ENCODE data around the gene ROPN1. TPM values are rescaled to one million over a fixed set of nuclear protein-coding genes. Genes with fewer than 3 reads are reported as not detected.
"Not testable (repeated sequence)": the region's sequence is repeated elsewhere in the genome, so short reads cannot be mapped to it uniquely, and the experiment has no call there.

The ROPN1 gene
- total RNA-seq, 1 donor from 2014 or later, result not detected

DNA sequence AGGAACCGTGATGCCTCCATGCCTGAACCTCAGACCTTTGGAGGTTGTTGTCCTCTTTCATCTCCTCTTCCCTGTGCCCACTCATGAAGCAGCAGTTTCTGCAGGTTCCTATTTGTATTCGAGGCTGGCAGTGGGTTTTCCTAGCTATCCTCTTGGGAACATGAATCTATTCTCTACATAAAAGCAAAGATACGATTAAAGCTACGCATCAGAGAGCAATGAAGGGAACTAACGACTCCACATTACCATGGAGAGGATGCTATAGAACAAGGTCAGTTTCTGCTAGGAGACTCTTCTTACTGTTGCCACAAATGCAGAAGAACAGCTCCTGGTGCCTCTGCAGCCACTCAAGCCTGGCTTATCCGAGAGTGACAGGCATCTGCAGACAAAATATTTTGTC lies 9.4 kb upstream of the ROPN1 start:
- not testable (repeated sequence) for DNase-seq (ENCODE audit: extremely low read depth, low read depth, low spot score)

DNA sequence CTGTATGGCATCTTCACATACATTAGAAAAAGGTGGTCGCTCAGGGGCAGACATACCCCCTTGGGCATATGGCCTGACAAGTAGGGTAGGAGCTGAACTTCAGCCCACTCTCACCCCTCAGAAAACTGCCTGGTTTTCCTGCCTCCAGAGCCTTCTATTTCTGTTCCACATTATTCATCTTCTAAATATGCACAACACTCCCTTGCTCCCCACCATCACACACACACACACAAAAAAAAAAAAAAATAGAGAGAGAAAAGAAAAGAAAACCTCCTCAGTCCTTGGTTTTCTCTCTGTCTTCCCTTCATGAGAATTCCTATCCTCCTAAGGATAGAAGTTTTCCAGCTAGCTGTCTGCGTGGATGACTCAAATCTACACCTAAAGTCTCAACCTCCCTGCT lies 5.6 kb upstream of the ROPN1 start:
- DNase-seq (ENCODE audit: extremely low read depth, low read depth, low spot score), result no peak

DNA sequence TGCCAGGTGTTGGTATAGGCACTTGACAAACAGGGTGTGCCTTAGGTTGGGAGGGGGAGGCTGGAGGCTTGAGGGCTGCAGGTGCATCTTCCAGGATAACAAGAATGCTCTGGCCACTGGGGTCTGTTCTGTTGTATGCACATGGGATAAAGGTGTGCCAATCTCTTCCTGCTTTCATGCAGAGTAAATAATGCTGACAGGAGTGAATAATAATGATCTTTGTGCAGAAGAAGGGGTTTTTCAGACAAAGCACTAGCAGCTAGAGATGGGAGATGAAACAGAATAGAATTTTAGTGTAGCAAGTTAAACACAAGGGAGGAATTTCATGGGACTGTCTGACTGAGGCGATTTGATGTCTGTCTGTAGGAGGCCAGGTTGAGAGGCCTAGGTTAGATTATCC lies 1.9 kb upstream of the ROPN1 start:
- DNase-seq (ENCODE audit: extremely low read depth, low read depth, low spot score), result no peak

DNA sequence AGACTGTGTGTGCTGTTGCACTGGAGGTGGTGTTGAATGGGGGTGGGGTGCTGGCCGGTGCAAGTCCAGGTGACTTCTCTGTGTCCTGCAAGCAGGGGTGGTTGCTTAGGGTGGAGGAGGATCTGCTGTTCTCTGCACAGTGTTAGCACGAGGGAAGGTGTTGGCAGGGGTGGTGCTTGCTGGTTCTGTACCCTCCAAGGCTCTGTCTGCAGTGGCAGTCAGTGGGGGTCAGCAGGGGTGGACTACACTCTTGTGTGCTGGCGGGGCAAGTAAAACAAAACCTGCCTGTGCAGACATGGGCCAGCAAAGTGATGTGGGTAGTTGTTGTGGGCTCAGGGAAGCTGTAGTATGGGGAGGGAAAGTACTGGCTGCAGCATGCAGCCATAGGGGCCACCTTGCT lies 5.5 kb downstream of the ROPN1 start:
- DNase-seq (ENCODE audit: extremely low read depth, low read depth, low spot score), result no peak

DNA sequence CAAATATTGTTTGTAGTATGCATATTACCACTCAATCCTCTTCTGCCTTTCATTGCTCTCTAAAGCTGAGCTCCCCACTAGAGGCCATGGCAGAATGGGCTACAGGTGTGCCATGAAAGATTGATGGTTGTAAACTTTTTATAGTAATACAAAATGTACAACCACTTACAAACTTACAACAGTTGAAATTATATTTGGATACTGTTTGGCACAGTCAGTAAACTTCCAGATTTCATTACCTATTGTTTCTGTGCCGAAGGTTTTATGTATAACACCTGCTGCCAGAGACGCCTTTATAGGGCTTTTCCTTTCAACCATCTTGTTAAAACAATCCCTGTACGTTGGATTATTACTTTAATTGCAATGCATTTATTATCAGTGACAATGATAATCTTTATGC lies 7.0 kb downstream of the ROPN1 start:
- DNase-seq (ENCODE audit: extremely low read depth, low read depth, low spot score), result no peak

DNA sequence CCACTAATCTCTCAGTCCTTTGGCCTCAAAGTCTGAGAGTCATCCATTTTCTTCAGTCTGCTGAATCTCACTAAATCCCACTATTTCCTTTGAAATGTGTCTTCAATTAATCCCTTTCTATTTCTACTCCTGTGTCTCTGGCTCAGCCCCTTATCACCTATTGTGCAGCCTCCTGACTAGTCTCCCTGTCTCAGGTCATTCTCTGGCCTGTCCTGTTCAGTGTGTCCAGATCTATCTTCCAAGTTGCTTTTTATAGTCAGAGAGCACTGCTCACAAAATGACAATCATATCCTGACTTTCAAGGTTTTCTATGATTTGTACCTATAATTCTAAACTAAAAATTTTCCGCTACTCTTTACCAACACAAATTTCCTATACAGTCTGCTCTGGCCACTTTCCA lies 7.6 kb downstream of the ROPN1 start:
- DNase-seq (ENCODE audit: extremely low read depth, low read depth, low spot score), result no peak

DNA sequence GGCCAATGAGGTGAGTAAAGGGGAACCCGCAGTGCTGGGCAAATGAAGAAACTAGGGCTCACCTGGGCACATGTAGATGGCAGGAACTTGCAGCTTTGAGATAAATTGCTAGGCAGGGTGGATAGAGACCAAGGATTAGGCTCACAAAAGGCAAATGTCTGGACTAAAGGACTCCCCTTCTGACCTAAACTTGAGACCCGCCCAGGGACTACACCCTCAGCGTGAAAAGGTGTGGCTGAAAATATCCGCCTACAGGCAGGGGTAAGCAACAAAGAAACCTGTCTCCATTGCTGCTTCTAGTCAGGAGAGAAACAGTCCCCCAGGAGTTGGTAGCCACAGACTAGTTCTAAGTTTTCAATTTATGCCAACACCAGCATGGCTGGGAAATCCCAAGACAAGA lies 10.6 kb downstream of the ROPN1 start:
- DNase-seq (ENCODE audit: extremely low read depth, low read depth, low spot score), result not testable (repeated sequence)

DNA sequence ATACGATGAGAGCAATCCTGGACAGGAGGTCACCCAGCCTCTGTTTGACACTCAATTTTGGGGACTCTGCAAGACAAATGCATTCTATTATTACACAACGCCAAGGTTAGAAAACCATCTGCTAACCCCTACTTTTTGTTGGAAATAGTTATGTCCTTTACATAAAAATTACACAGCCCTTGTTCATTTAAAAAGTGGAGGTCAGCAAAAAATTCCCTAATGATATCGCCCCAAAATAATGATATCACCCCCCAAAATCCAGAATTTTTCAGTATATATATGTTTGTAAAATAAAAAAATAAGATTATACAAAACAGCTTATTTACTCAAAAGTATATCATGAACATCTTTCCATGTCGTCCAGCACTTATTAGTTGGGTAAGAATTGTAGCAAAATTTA lies 11.4 kb downstream of the ROPN1 start:
- DNase-seq (ENCODE audit: extremely low read depth, low read depth, low spot score), result no peak

DNA sequence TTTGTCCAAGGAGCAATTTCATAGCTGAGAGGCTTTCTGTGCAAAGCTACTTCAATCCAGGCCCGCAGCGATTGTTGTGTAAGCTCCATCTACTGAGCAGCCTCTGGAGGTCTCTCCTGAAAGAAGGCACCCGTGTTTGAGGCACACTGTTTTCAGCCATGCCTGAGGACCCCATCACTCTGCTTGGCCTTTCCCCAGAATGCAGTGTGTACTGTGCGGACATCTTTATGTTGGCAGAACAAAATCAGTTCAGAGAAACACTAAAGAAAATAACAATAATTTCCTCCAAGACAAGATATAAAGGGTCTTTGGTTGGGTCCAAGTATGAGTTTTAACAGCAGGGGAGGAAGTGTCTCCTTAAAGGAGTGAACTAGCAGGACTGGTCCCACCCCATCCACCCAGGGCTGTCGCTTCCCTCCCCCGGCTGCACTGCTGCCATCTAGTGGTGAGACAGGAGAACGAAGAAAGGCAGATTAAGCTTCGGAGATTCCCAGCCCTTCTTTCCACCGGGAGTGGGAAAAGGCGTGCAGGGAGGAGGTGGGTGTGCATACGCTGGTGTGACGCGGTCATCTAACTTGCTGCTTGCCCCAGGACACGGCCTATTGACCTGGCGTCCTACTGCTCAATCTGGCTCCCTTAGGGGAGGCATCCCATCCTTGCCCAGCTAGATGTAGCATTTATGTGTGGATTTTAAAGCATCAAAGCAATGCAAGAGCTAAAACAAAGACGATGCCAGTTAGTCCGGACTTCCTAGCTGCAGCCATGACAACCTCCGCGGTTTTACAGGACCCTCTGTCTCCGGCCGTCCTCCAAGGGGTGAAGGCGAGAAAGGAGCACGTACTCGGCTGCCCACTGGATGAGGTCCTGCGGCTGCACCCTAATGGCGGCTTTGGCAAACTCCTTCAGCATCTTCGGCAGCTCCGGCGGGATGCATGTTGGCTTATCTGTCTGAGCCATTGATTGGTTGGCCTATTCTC lies 12.1 kb downstream of the ROPN1 start:
- DNase-seq (ENCODE audit: extremely low read depth, low read depth, low spot score), result not testable (repeated sequence)

DNA sequence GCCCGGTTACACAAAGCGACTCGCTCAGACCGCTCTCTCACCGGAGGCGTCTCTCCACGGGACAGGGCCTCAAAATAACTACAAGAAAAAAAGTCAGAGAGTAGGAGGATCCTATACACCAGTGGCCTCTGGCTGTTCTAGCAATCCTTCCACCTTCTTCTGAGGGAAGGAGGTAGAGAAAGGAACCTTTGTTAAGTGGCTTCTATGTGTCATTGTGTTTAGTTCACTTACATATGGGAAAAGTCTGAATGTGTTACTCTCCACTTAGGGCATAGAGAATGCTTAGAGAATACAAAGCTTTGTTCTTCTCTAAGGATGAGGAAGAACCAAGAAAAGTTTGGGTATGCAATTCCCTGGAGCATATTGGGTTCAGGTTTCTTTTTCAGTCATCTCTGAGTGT lies 15.0 kb downstream of the ROPN1 start:
- DNase-seq (ENCODE audit: extremely low read depth, low read depth, low spot score), result not testable (repeated sequence)

DNA sequence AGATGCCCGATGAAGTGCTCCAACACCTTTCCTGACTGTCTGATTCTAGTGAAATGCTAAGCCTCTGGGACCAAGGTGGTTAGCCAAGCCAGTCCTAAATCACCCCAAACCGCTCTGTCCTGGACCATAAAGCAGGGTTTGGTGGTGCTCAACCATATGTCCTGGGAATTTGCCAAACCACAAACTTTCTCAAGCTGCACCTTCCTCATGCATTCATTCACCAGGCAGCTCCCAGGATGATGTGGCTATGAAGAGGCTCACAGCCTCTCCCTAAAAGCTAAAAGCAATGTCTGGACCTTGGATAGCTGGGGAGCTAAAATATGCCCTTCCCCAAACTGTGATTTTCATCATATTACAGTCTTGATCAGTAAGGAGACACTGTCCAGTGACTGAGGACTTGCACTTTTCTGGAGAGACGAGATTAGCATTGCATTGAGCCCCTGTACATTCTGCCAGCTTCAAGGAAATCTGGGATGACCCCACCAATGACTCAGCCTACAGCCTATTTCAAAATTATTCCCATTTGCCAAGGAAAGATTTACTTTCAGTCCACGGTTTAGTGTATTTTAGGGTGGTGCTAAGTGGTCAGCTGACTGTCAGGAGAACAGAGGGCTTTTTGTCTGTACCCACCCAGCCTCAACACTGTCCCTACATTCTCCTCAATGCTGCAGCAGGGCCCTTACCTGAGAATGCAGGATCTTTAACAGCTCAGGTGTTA lies 15.6 kb downstream of the ROPN1 start:
- DNase-seq (ENCODE audit: extremely low read depth, low read depth, low spot score), result not testable (repeated sequence)

DNA sequence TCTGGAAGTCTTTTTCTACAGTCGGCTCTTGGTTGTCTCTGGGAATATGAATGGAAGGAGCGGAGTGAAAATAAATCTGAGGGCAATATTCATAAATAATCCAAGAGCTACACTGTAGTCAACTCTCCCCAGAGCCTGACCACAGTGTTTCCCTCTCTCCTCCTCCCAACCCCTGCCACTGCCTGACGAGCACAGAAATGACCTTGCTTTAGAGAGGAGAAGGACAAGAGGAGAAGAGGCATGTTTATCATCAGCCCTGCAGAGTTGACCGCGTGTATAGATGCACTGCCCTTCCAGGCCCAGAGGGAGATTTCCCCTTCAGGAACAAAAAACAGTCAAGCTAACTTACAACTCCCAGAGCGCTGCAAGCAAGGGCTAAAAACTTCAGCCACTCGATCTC lies 16.9 kb downstream of the ROPN1 start:
- not testable (repeated sequence) for DNase-seq (ENCODE audit: extremely low read depth, low read depth, low spot score)

DNA sequence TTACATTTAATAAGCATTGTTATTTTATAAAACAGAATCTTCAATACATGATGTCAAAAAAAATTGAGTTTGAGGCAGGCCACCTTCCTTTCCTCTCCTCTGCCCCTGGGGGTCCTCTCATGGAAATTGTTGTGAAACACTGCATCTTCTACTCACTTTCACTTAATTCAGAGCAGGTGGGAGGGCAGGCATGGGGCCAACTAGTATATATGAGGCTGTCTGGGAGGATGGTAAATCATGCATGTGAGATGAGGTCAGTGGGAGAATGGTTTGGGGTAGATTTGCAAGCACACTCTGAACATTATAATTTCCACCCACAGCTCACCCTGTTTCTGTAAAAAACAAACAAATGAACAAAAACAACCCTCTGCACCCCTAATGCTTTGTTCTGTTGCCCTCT lies 20.5 kb downstream of the ROPN1 start:
- DNase-seq (ENCODE audit: extremely low read depth, low read depth, low spot score), result no peak

DNA sequence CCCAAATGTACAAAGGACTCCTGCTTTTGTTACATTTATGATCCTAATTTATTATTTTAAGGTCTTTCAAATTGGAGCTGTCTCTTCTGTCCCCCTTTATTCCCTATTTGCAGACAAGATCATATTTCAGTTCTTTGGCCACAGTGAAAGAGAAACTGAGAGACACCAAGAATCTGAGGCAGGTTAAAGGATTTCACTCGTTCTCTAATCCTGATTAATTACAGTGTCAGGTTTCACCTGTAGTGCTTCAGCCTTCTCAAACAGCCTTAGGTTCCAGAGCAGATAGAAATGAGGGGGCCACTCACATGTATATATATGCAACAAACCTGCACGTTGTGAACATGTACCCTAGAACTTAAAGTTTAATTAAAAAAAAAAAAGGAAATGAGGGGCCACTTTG lies 24.7 kb downstream of the ROPN1 start:
- not testable (repeated sequence) for DNase-seq (ENCODE audit: extremely low read depth, low read depth, low spot score)

DNA sequence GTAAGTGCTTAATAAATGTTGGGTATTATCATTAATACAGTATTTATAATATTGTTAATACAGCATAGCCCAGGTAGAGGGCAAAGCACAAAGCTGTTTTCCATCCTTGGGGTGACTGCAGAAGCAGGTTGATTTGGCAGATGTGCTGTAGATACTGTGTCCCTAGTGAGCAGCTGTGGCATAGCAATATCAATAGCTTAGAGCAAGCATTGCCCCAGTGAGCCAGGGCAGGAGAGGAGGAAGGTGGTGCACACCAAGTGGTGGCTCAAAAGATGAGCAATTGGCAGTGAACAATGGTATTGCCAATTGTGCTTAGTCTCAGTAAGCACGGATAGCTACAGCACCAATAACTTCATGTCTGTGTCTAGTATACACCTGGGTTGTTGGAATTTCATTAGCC lies 25.1 kb downstream of the ROPN1 start:
- DNase-seq (ENCODE audit: extremely low read depth, low read depth, low spot score), result not testable (repeated sequence)

DNA sequence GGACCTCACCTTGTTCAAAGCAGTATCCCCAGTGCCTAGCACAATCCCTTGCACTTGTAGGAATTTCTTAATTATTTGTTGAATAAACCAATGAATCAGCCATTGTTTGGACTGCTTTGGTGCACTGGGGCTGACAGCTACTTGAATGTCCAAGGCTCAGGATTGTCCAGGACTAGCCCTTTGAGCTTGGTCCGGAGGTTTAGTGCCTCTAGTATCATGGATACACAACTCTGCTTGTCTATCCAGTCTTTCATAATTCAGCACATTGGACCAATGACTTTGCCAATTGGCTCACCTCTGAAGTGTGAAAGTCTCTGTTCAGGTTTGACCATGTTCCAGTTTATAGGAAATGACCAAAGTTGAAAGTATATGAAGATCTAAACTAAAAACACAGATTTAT lies 27.1 kb downstream of the ROPN1 start:
- not testable (repeated sequence) for DNase-seq (ENCODE audit: extremely low read depth, low read depth, low spot score)

DNA sequence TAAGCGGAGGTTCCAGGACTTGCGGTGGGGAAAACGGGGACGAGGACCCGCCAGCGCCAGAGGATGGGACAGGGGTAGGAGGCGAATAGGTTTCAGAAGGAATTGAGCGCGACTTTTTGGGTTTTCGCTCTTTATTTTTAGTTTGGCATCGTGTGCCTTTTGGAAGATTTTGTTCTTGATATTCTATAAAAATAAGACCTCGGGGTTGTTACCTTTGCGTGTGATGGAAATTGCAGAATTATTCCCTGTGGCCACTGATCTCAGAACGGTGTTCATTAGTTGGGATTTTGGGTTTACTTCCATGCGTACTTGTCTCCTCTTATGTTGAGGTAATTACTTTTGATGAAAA lies 30.4 kb downstream of the ROPN1 start:
- DNase-seq (ENCODE audit: extremely low read depth, low read depth, low spot score), result no peak

DNA sequence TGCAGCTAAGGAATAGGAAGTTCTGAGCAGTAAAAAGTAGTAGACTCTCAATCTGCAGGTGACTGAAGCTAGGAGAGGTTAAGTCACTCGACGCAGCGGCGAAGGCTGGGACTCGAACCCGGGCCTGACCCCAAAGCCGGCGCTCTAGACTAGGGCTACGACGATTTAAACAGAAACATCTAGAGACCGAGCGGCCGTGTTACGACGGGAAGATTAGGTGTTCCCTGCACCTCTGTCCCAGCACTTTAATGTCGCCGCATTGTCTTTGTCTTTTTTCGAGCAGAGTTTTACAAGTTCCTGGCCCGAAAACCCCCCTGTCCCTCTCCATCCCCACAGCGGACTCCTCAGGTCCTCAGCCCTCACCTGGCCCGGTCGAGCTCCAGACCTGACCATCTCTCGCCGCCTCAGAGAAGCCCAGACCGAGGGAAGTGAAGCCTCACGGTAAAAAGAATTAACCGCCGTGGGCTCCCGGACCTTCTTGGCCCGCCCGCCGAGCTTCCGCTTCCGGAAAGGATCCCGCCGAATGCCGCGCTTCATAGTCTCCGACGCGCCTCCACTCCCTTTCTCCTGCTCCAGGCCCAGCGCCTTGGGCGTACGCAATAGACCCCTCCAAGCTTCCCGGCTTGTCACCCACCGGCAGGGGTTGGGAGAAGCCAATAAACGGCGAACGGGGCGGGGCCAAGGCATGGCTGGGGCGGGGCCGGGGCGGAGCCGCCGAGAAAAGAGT lies 31.0 kb downstream of the ROPN1 start, which contains the start of gene CCDC14:
TSS of gene CCDC14 (minus strand) at position 449 of the 727 bp plus-strand sequence. CDS start at position 393, 56 bp downstream.
- DNase-seq (ENCODE audit: extremely low read depth, low read depth, low spot score), result peak; percentile 57

DNA sequence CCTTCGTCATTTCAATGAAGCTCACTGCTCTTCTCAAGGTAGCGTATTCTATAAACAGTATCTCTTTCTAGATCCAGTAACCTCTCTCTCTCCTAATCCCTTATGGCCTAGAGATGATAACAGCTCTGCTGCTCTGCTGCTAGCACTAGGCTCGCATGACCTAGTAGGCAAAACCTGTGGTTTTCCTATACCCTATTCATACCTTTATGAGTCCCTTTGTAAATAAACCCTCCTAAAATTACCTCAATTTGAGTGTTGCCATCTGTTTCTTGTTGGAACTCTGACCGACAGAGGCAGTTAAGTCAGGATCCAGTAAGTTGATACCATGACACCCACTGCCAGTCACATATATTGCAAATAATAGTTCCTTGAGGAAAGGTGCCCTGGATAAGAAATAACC lies 38.2 kb downstream of the ROPN1 start:
- DNase-seq (ENCODE audit: extremely low read depth, low read depth, low spot score), result no peak

DNA sequence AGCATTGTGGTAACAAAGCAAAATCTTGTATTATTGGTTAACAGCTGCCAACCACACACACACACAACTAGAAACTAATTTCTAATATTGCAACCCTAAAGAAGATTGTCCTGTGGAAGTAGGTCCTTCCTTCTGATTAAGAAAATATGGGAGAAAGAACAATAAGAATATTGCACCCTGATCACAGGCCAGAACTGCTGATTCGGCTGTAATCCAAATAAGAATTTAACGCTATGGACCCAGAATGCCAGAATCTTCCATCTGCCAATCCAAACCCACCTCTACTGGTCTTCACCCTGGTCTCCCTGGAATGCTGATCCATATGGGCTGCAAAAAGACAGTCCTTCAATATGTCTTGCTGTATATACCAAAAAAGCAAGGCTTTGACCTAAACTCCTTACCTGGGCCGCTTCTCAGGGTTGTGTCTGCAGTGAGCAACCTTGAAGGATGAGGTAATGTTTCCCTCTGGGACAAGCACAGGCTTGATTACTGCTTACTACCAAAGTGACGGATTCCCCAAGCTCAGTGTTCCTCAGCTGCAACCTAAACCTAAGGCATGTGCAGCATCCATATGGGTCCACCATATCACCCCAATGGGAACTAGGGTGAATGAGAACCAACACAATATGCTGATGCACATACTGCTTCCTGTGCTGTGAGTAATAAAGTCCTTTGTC lies 38.9 kb downstream of the ROPN1 start:
- no peak for DNase-seq (ENCODE audit: extremely low read depth, low read depth, low spot score)
